Smooth muscle cell (in vitro differentiated cells): Measurements from ENCODE around the gene CASK. TPM values are rescaled to one million over a fixed set of nuclear protein-coding genes. Genes with fewer than 3 reads are reported as not detected.
A peak's percentile ranks its signal among the peaks of the same experiment; 100 is the strongest.

Experiments
- DNase-seq: peaks from one replicate; lab custom pipeline; 2025; ENCODE audit not compliant: unreplicated experiment; lab: John Stamatoyannopoulos, UW
- H2AFZ ChIP-seq: fragments of 200-600 bp; sonication (generic); 2 replicates; pipeline ENCODE4 v1.6.0; 2016; ENCODE audit warnings: antibody characterized with exemption, low read depth, mild to moderate bottlenecking
- H3F3A ChIP-seq: fragments of 200-600 bp; sonication (generic); 2 replicates; pipeline ENCODE4 v1.6.0; 2017; ENCODE audit warnings: antibody characterized with exemption, low read depth
- H3K27ac ChIP-seq: fragments of 200-600 bp; sonication (generic); 2 replicates; pipeline ENCODE4 v1.5.1; 2016; ENCODE audit warnings: low read depth, mild to moderate bottlenecking
- H3K27me3 ChIP-seq: fragments of 200-600 bp; sonication (generic); 2 replicates; pipeline ENCODE4 v1.6.1; 2016; ENCODE audit warnings: low read depth, mild to moderate bottlenecking
- H3K36me3 ChIP-seq: fragments of 200-600 bp; sonication (generic); 2 replicates; pipeline ENCODE4 v1.5.1; 2016; ENCODE audit warnings: low read depth
- H3K4me1 ChIP-seq: fragments of 200-600 bp; sonication (generic); 2 replicates; pipeline ENCODE4 v1.5.1; 2016; ENCODE audit warnings: low read depth
- H3K4me2 ChIP-seq: fragments of 200-600 bp; sonication (generic); 2 replicates; pipeline ENCODE4 v1.6.0; 2016; ENCODE audit warnings: mild to moderate bottlenecking
- H3K4me3 ChIP-seq: fragments of 200-600 bp; sonication (generic); 2 replicates; pipeline ENCODE4 v1.5.1; 2016; ENCODE audit warnings: mild to moderate bottlenecking
- H3K79me2 ChIP-seq: fragments of 200-600 bp; sonication (generic); 2 replicates; pipeline ENCODE4 v1.6.0; 2016; ENCODE audit warnings: low read depth, mild to moderate bottlenecking
- H3K9ac ChIP-seq: fragments of 200-600 bp; sonication (generic); 2 replicates; pipeline ENCODE4 v1.6.0; 2016; ENCODE audit warnings: low read depth
- H3K9me3 ChIP-seq: fragments of 200-600 bp; sonication (generic); replicated peaks from 2 replicates; pipeline ENCODE4 v1.5.1; 2016; ENCODE audit warnings: low read depth
- H4K20me1 ChIP-seq: fragments of 200-600 bp; sonication (generic); 2 replicates; pipeline ENCODE4 v1.6.0; 2016; ENCODE audit warnings: low read depth
- CTCF ChIP-seq: fragments of 200-600 bp; sonication (generic); IDR thresholded peaks from 2 replicates; pipeline ENCODE4 v1.5.1; 2017; ENCODE audit warnings: borderline replicate concordance, mild to moderate bottlenecking, antibody characterized with exemption; ENCODE audit not compliant: insufficient read depth, poor library complexity, severe bottlenecking
- WGBS: methylation state at CpG from one replicate; pipeline ENCODE4 v1.1.7; 2016; ENCODE audit warnings: low lambda C conversion rate; 5-methylcytosine and 5-hydroxymethylcytosine counted together
- polyA plus RNA-seq: library from polyadenylated mRNA; unstranded; fragments of >200 nt; fragmentation: Nextera tagmentation; extraction: Ambion mirVana; gene quantifications from 2 replicates; pipeline ENCODE4 v1.2.1, GENCODE V29; 2016
- total RNA-seq: library from RNA; depleted of rRNA; stranded (reverse); fragments of >200 nt; gene quantifications from 2 replicates; pipeline ENCODE4 v1.2.3, GENCODE V29; 2014

Gene CASK
- total and polyA plus RNA-seq, 2 experiments from 2014 or later: 49.4 to 97.5 TPM

GRCh38 chrX:41619221-41619620, 304.1 kb downstream of the CASK start:
- Histone ChIP-seq H3K27me3 (no peaks in the 10 kb centered on the region), H3K4me3 (peak overlapping the region; percentile 18), H3K9ac (no peak overlapping the region), H3K4me1 (peaks cover 12% of the 10 kb centered on the region), H3K36me3 (no peaks in the 10 kb centered on the region), H3K4me2 (peak overlapping the region; percentile 36), H3K27ac (peak overlapping the region; percentile 52), H2AFZ (no peak overlapping the region), H3K9me3 (peaks cover 3% of the 10 kb centered on the region), H3F3A (no peaks in the 10 kb centered on the region), H4K20me1 (no peaks in the 10 kb centered on the region), H3K79me2 (no peaks in the 10 kb centered on the region)
- TF ChIP-seq CTCF: no peak
- DNase-seq: no peak

DNA sequence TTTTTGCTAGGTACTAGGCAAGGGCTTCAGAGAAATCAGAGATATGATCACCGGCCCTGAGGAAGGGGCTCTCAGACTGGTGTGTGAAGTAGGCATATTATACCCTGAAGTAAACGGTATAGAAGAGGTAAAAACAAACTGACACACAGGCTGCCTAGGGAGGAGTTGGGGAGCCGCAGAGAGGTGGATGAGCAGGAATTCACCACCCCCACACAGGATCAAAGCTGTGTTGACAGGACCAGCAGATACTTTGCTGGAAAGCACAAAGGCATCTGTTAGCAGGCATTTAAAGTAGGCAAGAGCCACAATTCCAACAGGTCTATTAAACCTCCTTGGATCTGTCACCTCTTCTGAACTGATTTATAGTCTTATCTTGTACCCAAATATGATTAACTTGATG, 306.4 kb downstream of the CASK start:
- no peaks in the 10 kb centered on the region for H4K20me1 ChIP-seq
- H3K27ac ChIP-seq: no peak overlapping the region

GRCh38 chrX:41616255-41616654, 307.1 kb downstream of the CASK start:
- peaks cover 8% of the 10 kb centered on the region for H3K4me1 ChIP-seq
- TF ChIP-seq CTCF: no peak
- no peaks in the 10 kb centered on the region for H4K20me1 ChIP-seq
- no peak overlapping the region for H2AFZ ChIP-seq
- no peaks in the 10 kb centered on the region for H3K36me3 ChIP-seq
- no peaks in the 10 kb centered on the region for H3K27me3 ChIP-seq
- no peaks in the 10 kb centered on the region for H3K79me2 ChIP-seq
- H3K27ac ChIP-seq: no peak overlapping the region
- H3K9me3 ChIP-seq: peaks cover 3% of the 10 kb centered on the region
- no peak overlapping the region for H3K4me3 ChIP-seq
- no peaks in the 10 kb centered on the region for H3F3A ChIP-seq
- no peak for DNase-seq
- no peak overlapping the region for H3K9ac ChIP-seq
- no peak overlapping the region for H3K4me2 ChIP-seq

More for the DNA sequence above, 306.4 kb downstream of the CASK start:
- Histone ChIP-seq H3K36me3 (no peaks in the 10 kb centered on the region), H2AFZ (no peak overlapping the region), H3K4me1 (peaks cover 12% of the 10 kb centered on the region), H3K4me2 (no peak overlapping the region), H3K9me3 (peaks cover 3% of the 10 kb centered on the region), H3F3A (no peaks in the 10 kb centered on the region), H3K9ac (no peak overlapping the region), H3K4me3 (no peak overlapping the region), H3K27me3 (no peaks in the 10 kb centered on the region), H3K79me2 (no peaks in the 10 kb centered on the region)
- no peak for DNase-seq
- WGBS: 59% methylated on average over 3 of the region's 3 CpGs
- no peak for TF ChIP-seq CTCF

DNA sequence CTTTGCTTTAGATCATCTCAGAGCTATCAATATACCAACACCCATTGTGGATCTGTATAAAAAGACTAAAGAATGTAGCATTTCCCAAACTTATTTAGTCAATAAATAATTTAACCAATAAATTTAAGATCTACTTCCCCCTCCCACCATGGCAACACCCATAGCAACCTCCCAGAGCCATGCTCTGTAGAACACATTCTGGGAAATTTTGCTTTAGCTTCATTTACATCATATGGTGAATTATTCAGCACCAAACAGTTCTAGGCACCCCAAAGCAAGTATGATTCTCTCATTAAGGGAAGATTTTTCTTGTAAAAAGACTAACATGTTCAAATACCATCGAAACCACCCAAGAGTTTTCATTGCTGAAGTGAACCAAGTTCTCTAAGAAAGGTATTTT, 315.1 kb downstream of the CASK start:
- no peaks in the 10 kb centered on the region for H3K27me3 ChIP-seq

More for the DNA sequence above, 315.1 kb downstream of the CASK start:
- no peaks in the 10 kb centered on the region for H3F3A ChIP-seq
- H3K27ac ChIP-seq: no peak overlapping the region
- H2AFZ ChIP-seq: no peak overlapping the region
- H3K4me2 ChIP-seq: no peak overlapping the region
- TF ChIP-seq CTCF: no peak
- WGBS: 72% methylated on average over 1 of the region's 1 CpG
- H3K79me2 ChIP-seq: no peaks in the 10 kb centered on the region
- no peaks in the 10 kb centered on the region for H4K20me1 ChIP-seq
- no peaks in the 10 kb centered on the region for H3K36me3 ChIP-seq
- H3K9me3 ChIP-seq: no peaks in the 10 kb centered on the region
- H3K4me3 ChIP-seq: no peak overlapping the region
- H3K4me1 ChIP-seq: no peaks in the 10 kb centered on the region
- DNase-seq: no peak
- no peak overlapping the region for H3K9ac ChIP-seq
